ENCODE results near the gene TBATA. TPM values are rescaled to one million over a fixed set of nuclear protein-coding genes. Genes with fewer than 3 reads are reported as not detected.
"Not testable (repeated sequence)": the region's sequence is repeated elsewhere in the genome, so short reads cannot be mapped to it uniquely, and the experiment has no call there.

The TBATA gene
- total RNA-seq, 2 experiments from 2014 or later: not detected

- H3K27me3 Mint-ChIP-seq: peaks cover 10% of the 10 kb centered on the region
- H3K4me1 Mint-ChIP-seq; H3K27ac Mint-ChIP-seq; H3K36me3 Mint-ChIP-seq; ATAC-seq (ENCODE audit: low read depth); H3K4me3 Mint-ChIP-seq; POLR2A ChIA-PET; H3K9me3 Mint-ChIP-seq: not testable (repeated sequence)
- DNase-seq: peak; percentile 10
Observed at GRCh38 chr10:70770516-70770915, 14.7 kb downstream of the TBATA start.

GRCh38 chr10:70770001-70770400, 15.2 kb downstream of the TBATA start:
- Mint-ChIP-seq H3K36me3 (no peaks in the 10 kb centered on the region), H3K4me3 (no peak overlapping the region), H3K27me3 (peaks cover 10% of the 10 kb centered on the region), H3K9me3 (peaks cover 3% of the 10 kb centered on the region), H3K27ac (no peak overlapping the region), H3K4me1 (no peaks in the 10 kb centered on the region)
- no peak for DNase-seq
- POLR2A ChIA-PET: no interaction called here
- ATAC-seq (ENCODE audit: low read depth): no peak

GRCh38 chr10:70769121-70769520, 16.1 kb downstream of the TBATA start:
- H3K9me3 Mint-ChIP-seq: peaks cover 3% of the 10 kb centered on the region
- H3K4me1 Mint-ChIP-seq: no peaks in the 10 kb centered on the region
- peaks cover 13% of the 10 kb centered on the region for H3K27me3 Mint-ChIP-seq
- H3K27ac Mint-ChIP-seq: no peak overlapping the region
- ATAC-seq (ENCODE audit: low read depth) (no peak), DNase-seq (no peak)
- H3K4me3 Mint-ChIP-seq: no peak overlapping the region
- POLR2A ChIA-PET: no interaction called here
- no peaks in the 10 kb centered on the region for H3K36me3 Mint-ChIP-seq

GRCh38 chr10:70768026-70768685, 17.0 kb downstream of the TBATA start:
- not testable (repeated sequence) for ATAC-seq (ENCODE audit: low read depth); H3K4me3 Mint-ChIP-seq; H3K27ac Mint-ChIP-seq; H3K9me3 Mint-ChIP-seq; H3K4me1 Mint-ChIP-seq; DNase-seq; H3K36me3 Mint-ChIP-seq
- POLR2A ChIA-PET: interaction anchor here (0.9 kb wide), 1 partner anchor 216 kb away, joined by 3 read pairs; no protein-coding TSS in a partner anchor
- H3K27me3 Mint-ChIP-seq: peaks cover 13% of the 10 kb centered on the region

- H3K27me3 Mint-ChIP-seq: peaks cover 13% of the 10 kb centered on the region
- H3K36me3 Mint-ChIP-seq: no peaks in the 10 kb centered on the region
- no peak overlapping the region for H3K4me3 Mint-ChIP-seq
Observed at GRCh38 chr10:70765794-70766594, 19.2 kb downstream of the TBATA start.

GRCh38 chr10:70763567-70763966, 21.6 kb downstream of the TBATA start:
- no peak overlapping the region for H3K4me3 Mint-ChIP-seq
- no peak overlapping the region for H3K27ac Mint-ChIP-seq

More at GRCh38 chr10:70765794-70766594, 19.2 kb downstream of the TBATA start:
- H3K27ac Mint-ChIP-seq: no peak overlapping the region
- H3K9me3 Mint-ChIP-seq: peaks cover 3% of the 10 kb centered on the region
- no peak for ATAC-seq (ENCODE audit: low read depth)
- DNase-seq: peak; percentile 9
- POLR2A ChIA-PET: no interaction called here
- H3K4me1 Mint-ChIP-seq: peaks cover 2% of the 10 kb centered on the region

GRCh38 chr10:70762441-70763175, 22.6 kb downstream of the TBATA start:
- H3K4me3 Mint-ChIP-seq: no peak overlapping the region
- H3K9me3 Mint-ChIP-seq: peaks cover 3% of the 10 kb centered on the region
- POLR2A ChIA-PET: no interaction called here
- H3K27me3 Mint-ChIP-seq: peaks cover 9% of the 10 kb centered on the region
- DNase-seq (no peak), ATAC-seq (ENCODE audit: low read depth) (no peak)
- H3K27ac Mint-ChIP-seq: no peak overlapping the region
- no peaks in the 10 kb centered on the region for H3K36me3 Mint-ChIP-seq
- peaks cover 8% of the 10 kb centered on the region for H3K4me1 Mint-ChIP-seq

More at GRCh38 chr10:70763567-70763966, 21.6 kb downstream of the TBATA start:
- ATAC-seq (ENCODE audit: low read depth): no peak
- DNase-seq: peak; percentile 18
- peaks cover 8% of the 10 kb centered on the region for H3K4me1 Mint-ChIP-seq
- peaks cover 3% of the 10 kb centered on the region for H3K9me3 Mint-ChIP-seq
- H3K36me3 Mint-ChIP-seq: no peaks in the 10 kb centered on the region
- peaks cover 11% of the 10 kb centered on the region for H3K27me3 Mint-ChIP-seq
- POLR2A ChIA-PET: no interaction called here

- POLR2A ChIA-PET: no interaction called here
- Mint-ChIP-seq H3K36me3 (no peaks in the 10 kb centered on the region), H3K27me3 (peaks cover 3% of the 10 kb centered on the region), H3K9me3 (peaks cover 3% of the 10 kb centered on the region), H3K4me3 (no peak overlapping the region), H3K4me1 (peaks cover 8% of the 10 kb centered on the region), H3K27ac (peak overlapping the region; percentile 41)
- ATAC-seq (ENCODE audit: low read depth): no peak
- DNase-seq: no peak
Observed at GRCh38 chr10:70761727-70762350, 23.3 kb downstream of the TBATA start.

- POLR2A ChIA-PET: interaction anchor here (1.3 kb wide), 1 partner anchor 167 kb away, joined by 3 read pairs; no protein-coding TSS in a partner anchor
- no peak for ATAC-seq (ENCODE audit: low read depth)
- no peak overlapping the region for H3K4me3 Mint-ChIP-seq
- peaks cover 3% of the 10 kb centered on the region for H3K9me3 Mint-ChIP-seq
- DNase-seq: no peak
- peaks cover 3% of the 10 kb centered on the region for H3K27me3 Mint-ChIP-seq
- peak overlapping the region; percentile 41 for H3K27ac Mint-ChIP-seq
- no peaks in the 10 kb centered on the region for H3K36me3 Mint-ChIP-seq
- H3K4me1 Mint-ChIP-seq: peaks cover 8% of the 10 kb centered on the region
Observed at GRCh38 chr10:70761031-70761601, 24.1 kb downstream of the TBATA start.

- H3K9me3 Mint-ChIP-seq: peaks cover 2% of the 10 kb centered on the region
- no peak overlapping the region for H3K4me3 Mint-ChIP-seq
- H3K4me1 Mint-ChIP-seq: peaks cover 8% of the 10 kb centered on the region
- DNase-seq (no peak), ATAC-seq (ENCODE audit: low read depth) (no peak)
- peaks cover 3% of the 10 kb centered on the region for H3K27me3 Mint-ChIP-seq
- no peaks in the 10 kb centered on the region for H3K36me3 Mint-ChIP-seq
- no peak overlapping the region for H3K27ac Mint-ChIP-seq
- POLR2A ChIA-PET: interaction anchor here (1.3 kb wide), 1 partner anchor 167 kb away, joined by 3 read pairs; no protein-coding TSS in a partner anchor
Observed at GRCh38 chr10:70760271-70760787, 24.8 kb downstream of the TBATA start.

GRCh38 chr10:70759781-70760180, 25.4 kb downstream of the TBATA start:
- no peak for DNase-seq
- POLR2A ChIA-PET: interaction anchor here (1.3 kb wide), 1 partner anchor 166 kb away, joined by 3 read pairs; no protein-coding TSS in a partner anchor
- H3K36me3 Mint-ChIP-seq: no peaks in the 10 kb centered on the region
- H3K27ac Mint-ChIP-seq: no peak overlapping the region
- peaks cover 2% of the 10 kb centered on the region for H3K27me3 Mint-ChIP-seq
- H3K4me3 Mint-ChIP-seq: no peak overlapping the region
- H3K4me1 Mint-ChIP-seq: peaks cover 8% of the 10 kb centered on the region
- ATAC-seq (ENCODE audit: low read depth): peak; percentile 61
- no peaks in the 10 kb centered on the region for H3K9me3 Mint-ChIP-seq

GRCh38 chr10:70758757-70759514, 26.2 kb downstream of the TBATA start:
- POLR2A ChIA-PET: interaction anchor here (0.7 kb wide), 1 partner anchor 20 kb away, joined by 5 read pairs; no protein-coding TSS in a partner anchor
- H3K27me3 Mint-ChIP-seq: no peaks in the 10 kb centered on the region
- ATAC-seq (ENCODE audit: low read depth): peak; percentile 57
- no peak overlapping the region for H3K27ac Mint-ChIP-seq
- peaks cover 8% of the 10 kb centered on the region for H3K4me1 Mint-ChIP-seq
- H3K4me3 Mint-ChIP-seq: no peak overlapping the region
- H3K9me3 Mint-ChIP-seq: no peaks in the 10 kb centered on the region
- H3K36me3 Mint-ChIP-seq: no peaks in the 10 kb centered on the region
- DNase-seq: peak; percentile 57
